ENCODE data around the gene GPR3. TPM values are rescaled to one million over a fixed set of nuclear protein-coding genes. Genes with fewer than 3 reads are reported as not detected.

GPR3 gene
- total RNA-seq, 4 donors from 2014 or later = 0.36 to 0.81 TPM; not detected in 2

GRCh38 chr1:27346991-27347624, 45.3 kb upstream of the GPR3 start:
- H3K27ac ChIP-seq = no peak overlapping the region
- H3K36me3 ChIP-seq = no peaks in the 10 kb centered on the region
- 76% methylated on average over 8 of the region's 14 CpGs for WGBS
- H3K4me1 ChIP-seq = peaks cover 45% of the 10 kb centered on the region
- DNase-seq (ENCODE audit: low spot score in 2 of 2) = peak in 1 of 2 donors; percentile 57
- H3K27me3 ChIP-seq = no peaks in the 10 kb centered on the region
- H3K9me3 ChIP-seq = no peaks in the 10 kb centered on the region
- TF ChIP-seq POLR2A (IDR thresholded peaks at IDR 0.05) (no peak), POLR2AphosphoS5 (IDR thresholded peaks at IDR 0.05) (no peak), CTCF (IDR thresholded peaks at IDR 0.05) (no peak)
- H3K4me3 ChIP-seq = no peak overlapping the region

- TF ChIP-seq POLR2AphosphoS5 (IDR thresholded peaks at IDR 0.05) (no peak), EP300 (IDR thresholded peaks at IDR 0.05) (no peak), POLR2A (IDR thresholded peaks at IDR 0.05) (no peak), CTCF (IDR thresholded peaks at IDR 0.05) (no peak)
- Histone ChIP-seq H3K4me1 (peaks cover 42% of the 10 kb centered on the region), H3K27me3 (no peaks in the 10 kb centered on the region), H3K27ac (peak overlapping the region; percentile 66), H3K9me3 (no peaks in the 10 kb centered on the region), H3K36me3 (peaks cover 11% of the 10 kb centered on the region), H3K4me3 (peak overlapping the region; percentile 44)
- WGBS = 26% methylated on average over 10 of the region's 51 CpGs
- peak in 1 of 2 donors; percentile 64 for DNase-seq (ENCODE audit: low spot score in 2 of 2)
Measured at GRCh38 chr1:27348861-27349783, 43.3 kb upstream of the GPR3 start.

- 44% methylated on average over 18 of the region's 84 CpGs for WGBS
- H3K36me3 ChIP-seq = peaks cover 19% of the 10 kb centered on the region
- H3K27ac ChIP-seq = peak overlapping the region; percentile 66
- no peaks in the 10 kb centered on the region for H3K27me3 ChIP-seq
- H3K4me1 ChIP-seq = peaks cover 35% of the 10 kb centered on the region
- DNase-seq (ENCODE audit: low spot score in 2 of 2) = peak in 1 of 2 donors; percentile 75
- TF ChIP-seq POLR2A (IDR thresholded peaks at IDR 0.05) (no peak), POLR2AphosphoS5 (IDR thresholded peaks at IDR 0.05) (no peak), CTCF (IDR thresholded peaks at IDR 0.05) (no peak), EP300 (IDR thresholded peaks at IDR 0.05) (no peak)
- H3K9me3 ChIP-seq = no peaks in the 10 kb centered on the region
- peak overlapping the region; percentile 44 for H3K4me3 ChIP-seq
Measured at GRCh38 chr1:27349784-27350662, 42.4 kb upstream of the GPR3 start.

GRCh38 chr1:27350663-27351540, 41.5 kb upstream of the GPR3 start:
- TF ChIP-seq CTCF (IDR thresholded peaks at IDR 0.05) = no peak
- no peak for TF ChIP-seq EP300 (IDR thresholded peaks at IDR 0.05)
- no peak for TF ChIP-seq POLR2A (IDR thresholded peaks at IDR 0.05)
- H3K4me3 ChIP-seq = peak overlapping the region; percentile 44
- DNase-seq (ENCODE audit: low spot score in 2 of 2) = no peak
- no peak overlapping the region for H3K27ac ChIP-seq
- H3K9me3 ChIP-seq = no peaks in the 10 kb centered on the region
- 52% methylated on average over 32 of the region's 62 CpGs for WGBS
- H3K36me3 ChIP-seq = peaks cover 28% of the 10 kb centered on the region
- peaks cover 34% of the 10 kb centered on the region for H3K4me1 ChIP-seq
- H3K27me3 ChIP-seq = no peaks in the 10 kb centered on the region
